Measurements from ENCODE around the gene BMF.

Gene BMF

DNA sequence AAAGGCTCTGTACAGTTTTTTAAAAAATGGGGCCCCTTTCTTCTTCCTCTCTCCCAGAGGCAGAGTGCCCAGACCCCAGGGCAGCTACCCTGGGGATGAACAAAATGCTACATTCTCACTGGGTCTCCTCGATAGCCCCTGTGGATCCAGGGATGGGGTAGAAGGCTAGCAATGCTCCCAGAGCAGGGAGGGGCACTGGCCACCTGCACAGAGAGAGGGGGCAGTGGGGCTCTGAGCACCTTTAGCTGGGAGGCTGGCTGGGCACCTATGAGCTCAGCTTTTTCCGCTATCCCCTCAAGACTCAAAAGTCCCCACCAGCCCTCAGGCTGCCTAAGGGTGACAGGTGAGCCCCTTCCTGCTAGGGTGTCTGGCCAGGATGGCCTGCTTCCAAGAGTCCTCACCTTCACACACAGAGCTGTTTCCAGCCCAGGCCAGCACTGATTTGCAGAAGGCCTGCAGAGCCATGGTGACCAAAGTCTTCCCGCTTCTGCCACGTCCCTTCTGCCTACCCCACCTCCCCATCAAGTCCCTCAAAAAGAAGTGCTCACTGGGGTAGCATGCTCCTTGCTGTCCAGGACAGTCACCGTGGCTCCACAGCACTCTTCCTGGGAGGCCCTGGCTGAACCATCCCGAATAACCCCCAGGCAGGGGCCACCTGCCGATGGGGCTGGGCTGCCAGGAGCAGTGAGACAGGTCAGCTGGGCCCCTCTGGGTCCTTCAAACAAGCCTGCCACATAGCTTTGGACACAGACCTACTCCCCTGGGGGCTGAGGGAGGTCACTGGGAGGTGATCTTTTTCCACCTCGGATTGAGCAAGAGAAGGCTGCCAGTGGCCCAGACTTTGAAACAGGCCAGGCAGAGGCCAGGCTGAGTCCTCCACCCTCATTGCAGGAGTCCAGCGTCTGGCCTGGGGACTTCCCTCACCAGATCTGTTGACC is 20.4 kb downstream of the BMF start:
- DNase-seq (ENCODE audit: low read depth): no peak
- no peak for TF ChIP-seq CTCF (IDR thresholded peaks at IDR 0.05; ENCODE audit: control insufficient read depth, extremely low read depth, insufficient read depth)
- no peak overlapping the region for H3K4me3 ChIP-seq (ENCODE audit: low read depth, low read length)

DNA sequence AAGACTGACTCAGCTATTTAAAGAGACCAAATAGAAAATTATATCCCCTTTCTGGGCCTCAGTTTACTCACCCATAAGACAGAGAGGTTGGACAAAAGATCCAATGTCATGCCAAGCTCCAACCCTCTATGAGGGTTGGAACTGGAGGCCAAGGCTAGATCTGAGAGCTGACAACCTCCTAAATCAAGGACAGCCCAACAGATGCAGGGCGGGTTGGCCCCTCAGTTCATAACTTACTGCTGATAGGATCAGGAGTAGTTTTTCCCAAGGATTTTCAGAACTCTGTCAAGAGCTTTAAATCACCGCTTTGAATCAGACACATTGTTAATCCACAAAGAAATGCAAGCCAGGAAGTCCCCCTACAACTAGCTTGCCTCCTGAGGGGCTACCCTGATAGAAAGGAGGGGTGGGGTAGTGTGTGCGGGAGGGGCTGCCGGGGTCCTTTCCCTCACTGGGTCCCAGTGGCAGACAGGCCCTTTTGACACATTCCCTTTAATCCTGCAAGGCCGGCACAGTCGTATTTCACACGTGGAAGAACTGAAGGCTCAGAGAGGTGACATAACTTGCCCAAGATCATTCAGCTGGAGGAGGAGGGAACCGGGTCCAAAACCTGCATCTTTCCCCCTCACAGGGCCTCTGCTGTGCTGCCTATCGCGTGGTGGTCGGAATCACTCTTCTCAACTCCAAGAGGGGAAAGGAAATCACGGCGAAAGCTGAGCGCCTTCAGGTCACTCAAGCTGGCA is 21.4 kb downstream of the BMF start:
- no peak for TF ChIP-seq CTCF (IDR thresholded peaks at IDR 0.05; ENCODE audit: control insufficient read depth, extremely low read depth, insufficient read depth)
- H3K4me3 ChIP-seq (ENCODE audit: low read depth, low read length): no peak overlapping the region
- DNase-seq (ENCODE audit: low read depth): no peak

DNA sequence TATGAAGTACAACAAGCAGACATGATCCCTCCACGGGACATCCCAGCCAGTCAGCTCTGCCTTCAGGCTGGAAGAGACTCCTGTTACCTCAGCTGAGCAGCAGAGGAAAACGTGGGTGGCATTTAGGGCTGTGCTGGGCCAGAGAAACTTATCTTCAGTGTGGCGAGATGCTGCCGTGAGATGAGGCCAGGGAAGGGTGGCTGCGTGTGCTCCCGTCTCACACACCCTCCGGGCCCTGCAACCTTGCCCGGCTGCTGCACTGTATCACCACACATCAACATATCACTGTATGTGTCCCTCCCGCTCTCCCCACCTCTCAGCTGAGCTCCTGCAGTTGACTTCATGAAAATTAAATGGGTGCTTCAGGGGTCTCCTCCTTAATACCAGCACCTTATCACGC is 23.4 kb downstream of the BMF start:
- no peak overlapping the region for H3K4me3 ChIP-seq (ENCODE audit: low read depth, low read length)
- DNase-seq (ENCODE audit: low read depth): no peak
- TF ChIP-seq CTCF (IDR thresholded peaks at IDR 0.05; ENCODE audit: control insufficient read depth, extremely low read depth, insufficient read depth): no peak

- no peak overlapping the region for H3K4me3 ChIP-seq (ENCODE audit: low read depth, low read length)
- no peak for DNase-seq (ENCODE audit: low read depth)
- TF ChIP-seq CTCF (IDR thresholded peaks at IDR 0.05; ENCODE audit: control insufficient read depth, extremely low read depth, insufficient read depth): no peak
Measured at GRCh38 chr15:40084650-40085049, 24.0 kb downstream of the BMF start.

- TF ChIP-seq CTCF (IDR thresholded peaks at IDR 0.05; ENCODE audit: control insufficient read depth, extremely low read depth, insufficient read depth): no peak
- H3K4me3 ChIP-seq (ENCODE audit: low read depth, low read length): no peak overlapping the region
- DNase-seq (ENCODE audit: low read depth): no peak
Measured at GRCh38 chr15:40082195-40082883, 26.3 kb downstream of the BMF start.

DNA sequence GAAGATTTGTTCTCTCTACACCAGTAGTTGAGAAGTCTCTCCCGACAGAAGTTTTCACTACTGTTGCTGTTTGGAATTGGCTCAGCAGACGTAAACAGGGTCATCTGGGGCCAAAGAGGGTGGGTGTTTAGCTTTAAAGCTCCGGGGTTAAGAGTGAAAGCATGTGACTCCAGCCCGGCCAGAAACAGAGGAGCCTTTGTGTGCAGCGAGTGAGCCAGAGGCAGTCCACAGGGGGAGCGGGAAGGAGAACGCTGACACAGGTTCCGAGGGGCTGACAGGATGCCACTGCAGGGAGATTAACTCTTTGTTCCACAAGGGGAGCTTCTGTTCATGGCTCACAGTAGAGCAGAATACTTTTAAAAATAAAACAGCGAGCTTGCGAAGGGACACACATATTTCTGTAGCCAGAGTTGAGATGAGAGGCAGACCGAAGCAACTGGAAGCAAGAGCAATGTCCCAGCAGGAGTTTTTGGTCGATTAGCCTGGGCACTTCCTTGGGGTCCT is 26.9 kb downstream of the BMF start:
- TF ChIP-seq CTCF (IDR thresholded peaks at IDR 0.05; ENCODE audit: control insufficient read depth, extremely low read depth, insufficient read depth): no peak
- H3K4me3 ChIP-seq (ENCODE audit: low read depth, low read length): no peak overlapping the region
- no peak for DNase-seq (ENCODE audit: low read depth)
